ENCODE results near the gene MED6. TPM values are rescaled to one million over a fixed set of nuclear protein-coding genes. Genes with fewer than 3 reads are reported as not detected.

Gene MED6
- total RNA-seq, 1 donor from 2014 or later = 62.9 TPM

- H3K36me3 Mint-ChIP-seq = no peaks in the 10 kb centered on the region
- H3K27me3 Mint-ChIP-seq (ENCODE audit: low read depth) = peaks cover 13% of the 10 kb centered on the region
- H3K27ac Mint-ChIP-seq = no peak overlapping the region
- H3K4me3 Mint-ChIP-seq = no peak overlapping the region
- no peaks in the 10 kb centered on the region for H3K4me1 Mint-ChIP-seq
- no peak for TF ChIP-seq CTCF (IDR thresholded peaks at IDR 0.05; ENCODE audit: unreplicated experiment)
- peaks cover 12% of the 10 kb centered on the region for H3K9me3 Mint-ChIP-seq
- DNase-seq (ENCODE audit: low spot score in 2 of 2, unreplicated experiment in 2 of 2) = no peak
These were observed 17.9 kb upstream of the MED6 start for GRCh38 chr14:70618314-70618713.

DNA sequence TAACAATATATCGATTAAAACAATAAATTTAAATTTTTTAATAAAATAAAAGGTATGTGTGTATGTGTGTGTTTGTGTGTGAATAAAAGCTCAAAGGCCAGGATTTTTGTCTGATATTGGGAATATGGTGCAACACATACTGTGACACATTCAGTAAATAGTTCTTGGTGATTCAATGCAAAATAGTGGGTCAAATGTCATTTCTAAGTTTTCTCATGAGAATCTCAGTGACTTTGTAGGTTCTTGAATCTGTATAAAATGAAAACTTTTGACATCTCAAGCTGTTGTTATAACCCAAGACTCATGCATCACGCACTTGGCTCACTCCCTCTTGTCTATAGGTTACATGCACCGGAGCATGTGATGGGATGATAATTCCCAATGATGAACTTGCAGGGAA, 16.2 kb upstream of the MED6 start:
- no peaks in the 10 kb centered on the region for H3K9me3 Mint-ChIP-seq
- DNase-seq (ENCODE audit: low spot score in 2 of 2, unreplicated experiment in 2 of 2) = no peak
- H3K27me3 Mint-ChIP-seq (ENCODE audit: low read depth) = peaks cover 13% of the 10 kb centered on the region
- H3K4me3 Mint-ChIP-seq = no peak overlapping the region
- H3K36me3 Mint-ChIP-seq = no peaks in the 10 kb centered on the region
- H3K27ac Mint-ChIP-seq = no peak overlapping the region
- H3K4me1 Mint-ChIP-seq = no peaks in the 10 kb centered on the region
- no peak for TF ChIP-seq CTCF (IDR thresholded peaks at IDR 0.05; ENCODE audit: unreplicated experiment)

DNA sequence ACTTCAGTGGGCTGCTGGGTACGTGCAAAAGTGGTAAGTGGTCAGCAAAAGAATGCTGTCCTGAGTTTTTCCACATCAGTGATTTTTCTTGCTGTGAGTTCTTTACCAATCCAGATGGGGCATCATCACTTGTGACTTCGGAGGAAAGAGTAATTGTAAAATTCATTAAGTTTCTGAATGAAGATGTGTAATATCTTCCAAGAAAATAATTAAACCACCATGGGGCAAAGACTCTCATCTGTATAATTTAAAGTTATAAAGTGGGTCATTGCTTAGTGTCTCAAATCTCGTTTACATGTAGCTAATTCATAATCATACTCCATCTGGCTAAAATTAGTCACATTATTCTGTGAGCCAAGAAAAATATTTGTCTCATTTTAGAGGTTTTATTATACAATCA, 10.8 kb upstream of the MED6 start:
- no peaks in the 10 kb centered on the region for H3K4me1 Mint-ChIP-seq
- no peak for DNase-seq (ENCODE audit: low spot score in 2 of 2, unreplicated experiment in 2 of 2)
- no peaks in the 10 kb centered on the region for H3K36me3 Mint-ChIP-seq
- no peak overlapping the region for H3K27ac Mint-ChIP-seq
- H3K27me3 Mint-ChIP-seq (ENCODE audit: low read depth) = peaks cover 37% of the 10 kb centered on the region
- H3K9me3 Mint-ChIP-seq = no peaks in the 10 kb centered on the region
- H3K4me3 Mint-ChIP-seq = no peak overlapping the region
- TF ChIP-seq CTCF (IDR thresholded peaks at IDR 0.05; ENCODE audit: unreplicated experiment) = no peak

DNA sequence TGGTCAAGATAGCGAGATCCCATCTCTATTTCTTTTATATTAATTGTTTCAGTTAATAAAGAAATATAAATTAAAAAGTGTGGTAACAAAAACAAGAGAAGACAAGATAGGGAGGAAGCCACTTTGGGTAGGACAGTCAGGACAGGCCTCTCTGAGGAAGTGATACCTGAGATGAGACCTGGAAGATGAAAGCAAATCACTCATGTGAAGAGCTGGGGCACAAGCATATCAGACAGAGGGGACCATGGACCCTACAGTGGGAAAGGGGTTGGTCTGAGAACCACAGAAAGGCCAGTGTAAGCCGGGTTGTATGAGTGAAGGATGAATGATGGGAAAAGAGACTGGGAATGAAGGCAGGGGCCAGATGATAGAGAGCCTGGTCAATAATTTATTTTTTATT, 1.8 kb upstream of the MED6 start:
- no peak for DNase-seq (ENCODE audit: low spot score in 2 of 2, unreplicated experiment in 2 of 2)
- H3K27me3 Mint-ChIP-seq (ENCODE audit: low read depth) = peaks cover 19% of the 10 kb centered on the region
- no peak overlapping the region for H3K4me3 Mint-ChIP-seq
- H3K36me3 Mint-ChIP-seq = no peaks in the 10 kb centered on the region
- H3K4me1 Mint-ChIP-seq = peaks cover 26% of the 10 kb centered on the region
- TF ChIP-seq CTCF (IDR thresholded peaks at IDR 0.05; ENCODE audit: unreplicated experiment) = no peak
- no peaks in the 10 kb centered on the region for H3K9me3 Mint-ChIP-seq
- no peak overlapping the region for H3K27ac Mint-ChIP-seq

DNA sequence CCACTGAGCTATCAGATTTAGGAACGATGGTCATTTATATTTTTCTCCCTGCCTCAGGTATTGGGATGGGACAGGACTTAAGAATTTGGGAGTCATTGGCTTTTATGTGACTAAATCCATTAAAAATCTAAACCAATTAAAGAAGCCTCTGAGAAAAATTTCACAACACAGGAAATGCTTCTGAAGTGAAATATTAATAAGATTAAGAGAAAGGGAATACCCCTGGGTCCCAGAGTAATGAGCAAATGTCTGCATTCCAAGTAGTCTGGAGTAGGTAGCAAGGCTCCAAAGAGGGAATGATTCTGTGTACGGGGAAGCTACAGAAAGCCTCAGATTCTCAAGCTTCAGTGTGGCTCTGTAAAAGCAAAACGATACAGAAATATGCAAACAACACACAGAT, 707 bp upstream of the MED6 start:
- Mint-ChIP-seq H3K27me3 (ENCODE audit: low read depth) (peaks cover 12% of the 10 kb centered on the region), H3K36me3 (peaks cover 2% of the 10 kb centered on the region), H3K4me1 (peaks cover 26% of the 10 kb centered on the region), H3K27ac (peak overlapping the region; percentile 95), H3K9me3 (no peaks in the 10 kb centered on the region), H3K4me3 (peak overlapping the region; percentile 100)
- no peak for TF ChIP-seq CTCF (IDR thresholded peaks at IDR 0.05; ENCODE audit: unreplicated experiment)
- no peak for DNase-seq (ENCODE audit: low spot score in 2 of 2, unreplicated experiment in 2 of 2)

GRCh38 chr14:70599345-70599744, 1.1 kb downstream of the MED6 start:
- DNase-seq (ENCODE audit: low spot score in 2 of 2, unreplicated experiment in 2 of 2) = no peak
- H3K4me1 Mint-ChIP-seq = peaks cover 26% of the 10 kb centered on the region
- no peak overlapping the region for H3K27ac Mint-ChIP-seq
- H3K27me3 Mint-ChIP-seq (ENCODE audit: low read depth) = peaks cover 4% of the 10 kb centered on the region
- TF ChIP-seq CTCF (IDR thresholded peaks at IDR 0.05; ENCODE audit: unreplicated experiment) = no peak
- no peaks in the 10 kb centered on the region for H3K9me3 Mint-ChIP-seq
- peaks cover 6% of the 10 kb centered on the region for H3K36me3 Mint-ChIP-seq
- H3K4me3 Mint-ChIP-seq = peak overlapping the region; percentile 100
